Effector memory CD8-positive, alpha-beta T cell (primary cell): ENCODE results near the gene IKZF2.

ENCODE experiments used
- ATAC-seq: fragments of 150-1000 bp; cut with Tn5 transposase; replicated peaks from 2 replicates; pipeline ENCODE4 v1.10.0; 2021; ENCODE audit warnings: mild to moderate bottlenecking, moderate library complexity
- DNase-seq, 3 experiments: peaks; one replicate each; pipeline ENCODE4 v3.0.0; 2021
- H3K27ac Mint-ChIP-seq, 2 donors: one replicate each; pipeline ENCODE4 v1.8.0; 2022; ENCODE audit warnings: mild to moderate bottlenecking in 2 of 2, mixed read lengths in 2 of 2, moderate library complexity in 2 of 2
- H3K27me3 Mint-ChIP-seq, 2 donors: one replicate each; pipeline ENCODE4 v1.8.0; 2022; ENCODE audit warnings: mixed read lengths in 2 of 2
- H3K36me3 Mint-ChIP-seq: one replicate; pipeline ENCODE4 v1.8.0; 2022; ENCODE audit warnings: mild to moderate bottlenecking, moderate library complexity, mixed read lengths; ENCODE audit not compliant: insufficient read depth
- H3K4me1 Mint-ChIP-seq, 2 donors: one replicate each; pipeline ENCODE4 v1.8.0; 2022; ENCODE audit warnings: low read depth in 2 of 2, mixed read lengths in 2 of 2
- H3K4me3 Mint-ChIP-seq, 2 donors: one replicate each; pipeline ENCODE4 v1.8.0; 2022; ENCODE audit warnings: mild to moderate bottlenecking in 2 of 2, mixed read lengths in 2 of 2, moderate library complexity in 2 of 2
- H3K9me3 Mint-ChIP-seq, 2 donors: one replicate each; pipeline ENCODE4 v1.8.0; 2022; ENCODE audit warnings: mixed read lengths in 2 of 2

Gene IKZF2

DNA sequence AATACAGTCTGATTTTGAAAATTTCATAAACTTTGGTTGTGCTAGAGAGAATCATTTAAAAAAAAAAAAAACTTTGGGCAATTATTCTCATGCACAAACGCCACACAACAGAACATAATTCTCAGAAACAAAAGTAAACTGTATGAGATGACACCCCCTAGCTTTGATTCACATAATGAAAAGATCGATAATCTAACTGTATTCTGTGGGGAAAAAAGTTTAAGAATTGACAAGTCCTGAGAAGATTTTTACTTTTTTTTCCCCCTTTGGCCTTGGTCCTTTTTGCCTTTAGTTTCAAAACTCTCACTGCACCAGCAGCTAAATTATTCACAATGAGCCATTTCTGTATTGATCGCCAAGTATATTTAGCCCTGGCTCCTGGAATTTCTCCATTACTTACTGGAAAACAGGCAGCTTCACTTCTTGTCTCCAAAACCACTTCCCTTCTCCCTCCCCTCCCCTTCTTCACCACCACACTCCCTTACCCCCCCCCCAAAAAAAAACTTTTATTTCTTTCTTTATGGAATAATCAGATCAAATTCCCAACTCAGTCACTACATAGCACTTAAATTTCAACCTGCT lies 2.0 kb downstream of the IKZF2 start:
- H3K27ac Mint-ChIP-seq: peak overlapping the region; percentile 93 to 94
- peaks cover 0 to 8% of the 10 kb centered on the region in 2 donors for H3K27me3 Mint-ChIP-seq
- H3K9me3 Mint-ChIP-seq: no peaks in the 10 kb centered on the region
- no peak for DNase-seq
- peak overlapping the region; percentile 91 to 93 for H3K4me3 Mint-ChIP-seq
- ATAC-seq: no peak
- H3K4me1 Mint-ChIP-seq: peaks cover 11 to 12% of the 10 kb centered on the region in 2 donors
- peaks cover 18% of the 10 kb centered on the region for H3K36me3 Mint-ChIP-seq

DNA sequence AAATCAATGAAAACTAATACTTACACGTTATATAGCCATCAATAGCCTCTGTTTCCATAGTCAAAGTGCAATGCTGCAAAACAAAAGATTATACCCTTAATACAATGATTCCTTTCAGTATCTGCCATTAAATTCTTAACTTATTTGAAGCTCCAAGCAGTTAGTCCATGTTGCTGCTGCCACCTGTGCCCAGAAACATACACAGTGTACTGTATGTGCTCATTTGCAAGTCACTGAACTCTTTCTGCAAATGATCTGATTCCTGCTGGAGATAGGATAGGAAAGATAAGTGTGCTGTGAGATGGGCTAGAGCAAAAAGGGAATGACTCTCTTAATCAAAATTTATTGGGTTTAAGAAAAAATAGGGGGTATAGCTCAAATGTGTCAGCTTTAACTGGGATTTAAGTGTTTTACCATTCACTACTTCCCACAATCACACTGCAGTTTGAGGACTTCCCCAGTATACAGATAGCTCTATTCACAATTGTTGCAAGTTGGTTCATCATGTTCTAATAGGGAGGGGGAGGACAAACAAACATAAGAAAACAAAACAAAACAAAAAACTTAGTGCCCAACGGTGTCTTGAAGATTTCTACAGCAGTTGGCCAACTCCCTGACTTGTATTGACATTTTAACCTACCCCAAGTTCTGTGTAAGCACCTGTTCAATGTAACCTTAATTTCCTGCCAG lies 2.7 kb downstream of the IKZF2 start:
- no peak for ATAC-seq
- Mint-ChIP-seq H3K9me3 (no peaks in the 10 kb centered on the region), H3K4me3 (peak overlapping the region; percentile 91 to 93), H3K27ac (peak overlapping the region; percentile 93 to 94), H3K36me3 (peaks cover 18% of the 10 kb centered on the region), H3K4me1 (peaks cover 11% of the 10 kb centered on the region in 2 donors), H3K27me3 (peaks cover 0 to 8% of the 10 kb centered on the region in 2 donors)
- DNase-seq: no peak

DNA sequence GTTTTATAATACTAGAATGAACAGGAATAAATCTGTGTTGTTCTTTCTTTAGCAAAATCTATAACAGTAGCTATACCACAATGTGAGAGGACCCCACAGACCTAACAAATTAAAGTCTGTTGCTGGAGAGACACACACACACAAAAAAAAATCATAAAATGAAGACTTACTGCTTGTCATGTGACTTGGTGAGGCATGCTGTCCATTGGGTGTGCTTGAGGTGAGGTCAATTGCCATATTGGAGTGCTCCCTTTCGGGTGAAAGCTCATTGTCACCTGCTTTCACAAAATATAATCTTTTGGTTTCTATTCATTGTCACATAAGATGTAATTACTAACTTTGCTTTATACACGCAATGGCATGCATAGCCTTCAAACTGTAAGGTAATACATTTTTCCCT lies 3.9 kb downstream of the IKZF2 start:
- Mint-ChIP-seq H3K9me3 (no peaks in the 10 kb centered on the region), H3K27ac (peak overlapping the region; percentile 93 to 94), H3K36me3 (peaks cover 22% of the 10 kb centered on the region), H3K4me3 (peak overlapping the region; percentile 91 to 93), H3K4me1 (peaks cover 8 to 9% of the 10 kb centered on the region in 2 donors), H3K27me3 (peaks cover 0 to 8% of the 10 kb centered on the region in 2 donors)
- no peak for DNase-seq
- peak; percentile 10 for ATAC-seq

DNA sequence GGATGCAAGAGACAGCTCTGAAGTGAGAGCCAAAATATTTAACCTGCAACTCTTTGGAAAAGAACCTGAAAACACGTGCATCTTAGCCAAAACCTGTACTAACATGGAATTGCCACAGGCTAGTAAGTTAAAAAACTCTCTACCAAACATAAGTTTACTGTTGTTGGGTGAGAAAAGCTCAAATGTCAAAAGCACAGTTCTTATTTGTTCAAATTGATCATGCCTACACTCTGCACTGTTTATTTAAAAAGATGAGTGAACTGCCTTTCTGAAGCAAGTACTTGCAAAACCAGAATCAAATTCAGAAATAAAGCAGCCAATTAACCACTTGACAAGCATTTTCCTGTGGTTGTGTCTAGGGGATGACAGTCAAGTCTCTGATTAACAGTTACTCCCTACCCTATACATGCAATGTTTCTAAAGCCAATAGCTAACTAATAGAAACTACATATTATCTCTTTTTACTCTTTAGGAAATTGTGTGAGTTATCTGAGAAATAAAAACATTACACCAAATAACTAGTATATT lies 5.6 kb downstream of the IKZF2 start:
- peaks cover 6 to 14% of the 10 kb centered on the region in 2 donors for H3K4me1 Mint-ChIP-seq
- ATAC-seq (peak; percentile 26), DNase-seq (no peak)
- no peaks in the 10 kb centered on the region for H3K9me3 Mint-ChIP-seq
- H3K4me3 Mint-ChIP-seq: peak overlapping the region; percentile 75 to 93
- H3K27me3 Mint-ChIP-seq: peaks cover 0 to 8% of the 10 kb centered on the region in 2 donors
- H3K36me3 Mint-ChIP-seq: peaks cover 8% of the 10 kb centered on the region
- H3K27ac Mint-ChIP-seq: peak overlapping the region; percentile 7 to 95

DNA sequence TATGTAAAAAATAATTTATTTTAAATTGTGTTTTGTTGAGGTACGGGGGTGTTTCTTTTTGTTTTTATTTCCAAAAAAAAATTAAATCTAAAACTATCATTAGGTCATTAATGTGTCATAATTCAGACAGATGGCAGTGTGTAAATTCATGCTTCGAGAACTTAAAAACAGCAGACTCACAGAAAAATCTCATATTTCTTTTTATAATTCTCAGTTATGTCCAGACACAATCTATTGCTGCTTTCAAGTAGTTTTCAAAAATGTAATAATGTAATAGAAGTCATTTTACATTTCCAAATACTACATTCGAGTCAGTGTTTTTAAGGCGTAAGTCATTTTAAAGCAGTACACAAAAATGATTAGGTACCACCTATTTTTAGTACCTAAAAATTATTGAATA lies 14.3 kb downstream of the IKZF2 start:
- H3K9me3 Mint-ChIP-seq: no peaks in the 10 kb centered on the region
- H3K4me1 Mint-ChIP-seq: peaks cover 16 to 25% of the 10 kb centered on the region in 2 donors

DNA sequence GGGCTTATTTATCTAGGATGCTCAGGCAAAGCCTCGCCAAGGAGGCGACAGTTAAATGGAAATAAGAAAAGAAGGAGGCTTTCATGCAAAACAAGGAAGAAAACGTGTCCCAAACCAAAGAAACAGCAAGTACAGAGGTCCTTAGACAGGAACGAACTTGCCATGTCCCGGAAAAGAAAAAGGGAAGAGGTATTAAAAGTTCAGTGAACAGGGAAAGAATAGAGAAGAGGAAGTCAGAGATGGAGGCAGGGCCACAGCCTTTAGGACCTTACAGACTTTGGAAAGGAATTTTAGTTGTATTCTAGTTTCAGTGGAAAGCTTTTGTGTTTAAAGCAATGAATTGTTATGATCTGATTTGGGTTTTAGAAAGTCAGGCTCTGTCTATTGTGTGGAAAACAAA lies 22.1 kb downstream of the IKZF2 start:
- no peaks in the 10 kb centered on the region for H3K9me3 Mint-ChIP-seq
- H3K36me3 Mint-ChIP-seq: peaks cover 7% of the 10 kb centered on the region
- H3K27me3 Mint-ChIP-seq: no peaks in the 10 kb centered on the region
- ATAC-seq (no peak), DNase-seq (no peak)
- H3K4me1 Mint-ChIP-seq: peaks cover 18 to 26% of the 10 kb centered on the region in 2 donors
- H3K4me3 Mint-ChIP-seq: peak overlapping the region; percentile 4 to 63
- peak overlapping the region; percentile 61 to 73 for H3K27ac Mint-ChIP-seq

More for the DNA sequence above, 14.3 kb downstream of the IKZF2 start:
- no peak for DNase-seq
- Mint-ChIP-seq H3K4me3 (peak overlapping the region in 1 of 2 donors; percentile 77), H3K36me3 (peaks cover 13% of the 10 kb centered on the region), H3K27ac (peak overlapping the region; percentile 41 to 95), H3K27me3 (no peaks in the 10 kb centered on the region)
- no peak for ATAC-seq

DNA sequence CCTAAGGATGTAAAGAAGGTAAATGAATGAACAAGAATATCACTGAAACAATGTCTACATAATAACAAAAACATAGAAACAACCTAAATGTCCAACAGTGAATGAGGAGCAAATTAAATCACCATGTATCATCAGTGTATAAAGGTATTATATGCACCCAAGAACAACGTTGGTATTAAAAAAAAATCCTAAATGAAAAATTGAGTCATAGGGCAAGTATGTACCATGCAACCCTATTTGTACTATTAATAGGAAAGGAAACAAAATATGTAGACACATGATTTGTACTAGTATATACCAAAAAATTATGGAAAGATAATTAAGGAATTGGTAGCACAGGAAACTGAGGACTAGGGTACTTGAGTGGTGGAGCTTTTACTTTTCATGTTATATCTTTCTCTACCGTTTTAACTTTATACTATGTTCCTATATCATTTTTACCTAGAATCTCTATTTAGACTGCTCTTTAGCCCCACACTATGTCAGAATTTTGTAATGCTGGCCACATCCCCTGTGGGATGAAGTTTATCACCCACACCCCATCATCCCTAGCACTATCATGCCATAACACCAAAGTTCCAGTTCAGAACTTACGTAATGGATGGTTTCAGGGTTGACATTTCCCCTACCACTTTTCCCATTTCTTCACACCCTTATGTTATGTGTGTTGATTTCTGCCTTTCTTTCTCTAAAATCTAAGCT lies 25.6 kb downstream of the IKZF2 start:
- DNase-seq (peak in 1 of 3 experiments; percentile 19), ATAC-seq (peak; percentile 91)
- H3K36me3 Mint-ChIP-seq: peaks cover 3% of the 10 kb centered on the region
- peak overlapping the region; percentile 13 to 75 for H3K27ac Mint-ChIP-seq
- peaks cover 31 to 34% of the 10 kb centered on the region in 2 donors for H3K4me1 Mint-ChIP-seq
- no peaks in the 10 kb centered on the region for H3K27me3 Mint-ChIP-seq
- H3K4me3 Mint-ChIP-seq: peak overlapping the region in 1 of 2 donors; percentile 52
- H3K9me3 Mint-ChIP-seq: peaks cover 0 to 1% of the 10 kb centered on the region in 2 donors

DNA sequence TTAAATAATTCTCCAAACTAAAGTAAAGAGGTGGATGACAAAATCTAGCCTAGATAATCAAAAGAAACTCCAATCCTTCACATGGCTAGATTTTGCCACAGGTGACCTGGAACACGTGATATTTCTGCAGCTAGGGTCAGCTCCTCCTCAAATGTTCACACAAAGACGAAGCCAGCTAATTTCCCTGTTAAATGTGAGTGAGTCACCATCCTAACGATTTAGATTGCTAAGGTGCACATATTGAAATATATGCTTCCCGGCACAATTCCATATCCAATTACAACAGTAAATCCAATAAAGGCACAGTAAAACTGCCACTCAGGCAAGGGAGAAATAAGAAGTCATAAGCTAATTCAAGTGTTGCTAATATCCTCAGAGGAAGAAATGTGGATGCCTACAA lies 28.7 kb downstream of the IKZF2 start:
- H3K9me3 Mint-ChIP-seq: peaks cover 0 to 1% of the 10 kb centered on the region in 2 donors
- H3K27ac Mint-ChIP-seq: peak overlapping the region; percentile 66 to 77
- no peaks in the 10 kb centered on the region for H3K36me3 Mint-ChIP-seq
- peaks cover 38 to 40% of the 10 kb centered on the region in 2 donors for H3K4me1 Mint-ChIP-seq
- no peaks in the 10 kb centered on the region for H3K27me3 Mint-ChIP-seq
- H3K4me3 Mint-ChIP-seq: peak overlapping the region; percentile 42 to 69
- ATAC-seq (no peak), DNase-seq (no peak)

DNA sequence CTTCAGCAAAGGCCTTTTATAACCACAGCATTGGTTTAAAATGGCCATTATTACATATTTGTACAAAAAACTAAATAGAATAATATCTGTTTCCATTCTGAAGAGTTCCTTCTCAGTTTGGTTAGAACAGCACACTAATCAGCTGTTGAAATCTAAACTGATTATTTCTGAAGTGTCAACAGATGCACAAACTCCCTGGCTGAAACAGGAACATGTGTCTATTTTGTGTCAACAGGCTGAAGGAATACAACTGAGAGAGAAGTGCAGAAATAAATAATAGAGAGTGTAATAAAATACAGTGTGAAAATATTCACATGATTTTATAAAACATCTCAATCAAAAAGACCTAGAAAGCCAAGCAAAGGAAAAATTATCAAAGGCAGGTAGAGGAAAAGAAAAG lies 29.7 kb downstream of the IKZF2 start:
- peak overlapping the region; percentile 66 to 77 for H3K27ac Mint-ChIP-seq
- no peaks in the 10 kb centered on the region for H3K27me3 Mint-ChIP-seq
- DNase-seq (no peak), ATAC-seq (no peak)
- peaks cover 0 to 1% of the 10 kb centered on the region in 2 donors for H3K9me3 Mint-ChIP-seq
- H3K4me1 Mint-ChIP-seq: peaks cover 39 to 42% of the 10 kb centered on the region in 2 donors
- H3K36me3 Mint-ChIP-seq: no peaks in the 10 kb centered on the region
- peak overlapping the region; percentile 42 to 69 for H3K4me3 Mint-ChIP-seq

DNA sequence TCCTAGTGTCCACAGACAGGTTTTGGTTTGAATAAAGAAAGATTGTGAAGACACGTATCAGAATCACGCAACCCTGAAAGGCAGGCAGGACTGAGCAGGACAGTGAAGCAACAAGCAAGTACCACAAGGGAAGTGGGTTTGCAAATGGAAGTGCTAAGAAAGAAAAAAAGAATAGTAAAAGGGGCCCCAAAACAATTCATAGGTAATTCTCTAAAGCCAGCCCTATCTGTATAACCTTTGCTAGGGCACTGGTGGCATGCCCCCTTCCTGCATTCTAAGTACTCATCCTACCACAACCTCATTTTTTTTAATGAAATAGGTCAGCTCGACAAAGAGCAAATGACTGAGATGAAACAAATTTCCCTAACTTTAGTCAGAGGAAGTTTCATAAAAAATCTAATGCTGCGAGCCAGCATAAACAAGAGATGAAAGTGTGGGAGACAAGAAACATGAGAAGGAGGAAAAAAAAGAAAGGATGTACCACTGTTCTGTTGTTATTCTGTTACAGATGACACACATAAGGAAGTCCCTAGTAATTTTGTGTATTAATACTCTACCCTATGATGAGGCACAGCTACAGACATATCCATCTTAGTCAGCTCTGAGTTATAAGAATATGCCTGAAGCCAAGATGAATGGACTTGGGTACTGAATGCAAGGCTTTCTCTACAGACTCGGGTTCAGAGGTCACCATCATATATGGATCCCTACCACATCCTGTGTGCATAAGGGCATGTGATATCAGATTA lies 32.2 kb downstream of the IKZF2 start:
- peaks cover 6% of the 10 kb centered on the region for H3K36me3 Mint-ChIP-seq
- peak overlapping the region; percentile 55 to 56 for H3K4me3 Mint-ChIP-seq
- DNase-seq (peak in 2 of 3 experiments; percentile 25 to 29), ATAC-seq (peak; percentile 89)
- H3K9me3 Mint-ChIP-seq: peaks cover 0 to 1% of the 10 kb centered on the region in 2 donors
- H3K27ac Mint-ChIP-seq: peak overlapping the region; percentile 19 to 81
- peaks cover 34 to 39% of the 10 kb centered on the region in 2 donors for H3K4me1 Mint-ChIP-seq
- H3K27me3 Mint-ChIP-seq: no peaks in the 10 kb centered on the region

DNA sequence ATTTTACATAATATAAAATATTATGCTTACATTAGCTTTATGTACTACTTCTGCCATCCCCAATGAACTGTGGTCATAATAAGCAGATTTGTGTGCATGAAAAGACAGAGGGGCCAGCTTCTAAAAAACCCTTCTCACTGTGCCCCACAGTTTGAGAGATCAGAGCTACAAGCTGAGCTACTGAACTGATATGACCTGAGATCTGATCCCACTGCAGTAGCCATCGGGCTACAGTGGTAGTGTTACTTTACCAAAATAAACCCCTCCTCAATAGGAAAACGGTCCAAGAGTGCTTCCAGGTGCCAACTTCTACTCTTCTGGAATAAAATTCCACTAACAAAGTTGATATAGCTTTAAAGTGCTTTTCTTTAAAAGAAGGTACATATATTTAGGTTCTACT lies 43.1 kb downstream of the IKZF2 start:
- Mint-ChIP-seq H3K36me3 (peaks cover 5% of the 10 kb centered on the region), H3K27me3 (no peaks in the 10 kb centered on the region), H3K4me3 (peak overlapping the region in 1 of 2 donors; percentile 61), H3K9me3 (no peaks in the 10 kb centered on the region), H3K27ac (peak overlapping the region in 1 of 2 donors; percentile 87), H3K4me1 (peaks cover 18 to 23% of the 10 kb centered on the region in 2 donors)
- ATAC-seq (no peak), DNase-seq (no peak)

DNA sequence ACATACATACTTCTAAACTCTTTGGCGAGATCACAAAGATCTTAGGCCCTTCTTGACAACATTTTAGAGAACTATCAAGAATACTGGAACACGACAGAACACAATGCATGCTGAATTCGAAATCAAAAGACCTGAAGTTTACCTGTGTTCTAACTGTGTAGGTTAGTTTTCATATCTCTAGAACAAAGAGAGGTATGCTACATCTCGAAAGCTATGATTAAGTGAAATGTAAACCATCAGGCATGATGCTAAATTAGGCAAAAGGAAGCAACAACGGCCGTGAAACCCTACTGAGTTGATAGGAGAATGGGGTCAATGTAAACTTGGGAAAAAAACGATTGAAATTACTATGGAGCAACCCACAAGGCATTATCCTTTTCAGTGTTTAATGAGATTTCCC lies 43.7 kb downstream of the IKZF2 start:
- Mint-ChIP-seq H3K36me3 (peaks cover 3% of the 10 kb centered on the region), H3K27me3 (no peaks in the 10 kb centered on the region), H3K27ac (peak overlapping the region; percentile 59 to 87), H3K9me3 (no peaks in the 10 kb centered on the region), H3K4me3 (peak overlapping the region; percentile 56 to 61), H3K4me1 (peaks cover 20 to 28% of the 10 kb centered on the region in 2 donors)
- no peak for DNase-seq
- no peak for ATAC-seq

DNA sequence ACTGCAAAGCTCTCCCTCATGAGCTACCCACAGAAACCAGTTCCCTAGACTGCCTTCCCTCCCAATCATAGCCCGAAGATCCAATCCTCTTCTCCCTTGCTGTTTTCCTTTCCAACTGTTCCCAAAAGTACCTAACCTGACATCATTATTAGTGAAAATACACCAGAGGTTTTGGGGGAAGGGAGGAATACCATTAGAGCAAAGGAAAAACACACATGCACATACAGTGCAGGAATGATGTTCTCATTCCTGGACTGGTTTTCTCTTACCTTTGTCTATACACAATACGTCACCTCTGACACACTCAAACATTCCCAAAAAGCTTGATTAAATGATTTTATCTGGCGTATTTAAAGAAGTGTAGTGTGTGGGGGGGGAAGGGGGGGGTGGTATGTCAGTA lies 46.2 kb downstream of the IKZF2 start:
- H3K4me1 Mint-ChIP-seq: peaks cover 22 to 30% of the 10 kb centered on the region in 2 donors
- H3K36me3 Mint-ChIP-seq: peaks cover 3% of the 10 kb centered on the region
- no peak for DNase-seq
- no peaks in the 10 kb centered on the region for H3K27me3 Mint-ChIP-seq
- H3K9me3 Mint-ChIP-seq: no peaks in the 10 kb centered on the region
- ATAC-seq: no peak
- peak overlapping the region; percentile 46 to 64 for H3K4me3 Mint-ChIP-seq
- H3K27ac Mint-ChIP-seq: peak overlapping the region; percentile 65 to 94
